Right atrium auricular region (tissue), 2 donors: Measurements from ENCODE around the gene WDR5. TPM values are rescaled to one million over a fixed set of nuclear protein-coding genes. Genes with fewer than 3 reads are reported as not detected.

ENCODE experiments used
- DNase-seq: peaks from one replicate; pipeline ENCODE4 v3.0.0-alpha.2; 2019; ENCODE audit warnings: low spot score
- H3K27ac ChIP-seq, 2 donors: fragments of 200-600 bp; sonication (generic); 1 replicate in 1 of 2; 2 replicates in 1 of 2; pipeline ENCODE4 v1.5.1; 2016 to 2019
- H3K27me3 ChIP-seq, 2 donors: fragments of 200-600 bp; sonication (generic); one replicate each; pipeline versions ENCODE4 v1.5.1 to v1.6.0; 2017 to 2019
- H3K36me3 ChIP-seq: fragments of 200-600 bp; sonication (generic); one replicate; pipeline ENCODE4 v1.5.1; 2016
- H3K4me1 ChIP-seq, 2 donors: fragments of 200-600 bp; sonication (generic); one replicate each; pipeline versions ENCODE4 v1.5.1 to v1.6.0; 2017 to 2019
- H3K4me3 ChIP-seq, 2 donors: fragments of 200-600 bp; sonication (generic); 1 replicate in 1 of 2; 2 replicates in 1 of 2; pipeline ENCODE4 v1.5.1; 2017 to 2019; ENCODE audit warnings: mild to moderate bottlenecking in 1 of 2, moderate library complexity in 1 of 2
- H3K9me3 ChIP-seq, 2 donors: fragments of 200-600 bp; sonication (generic); one replicate each; pipeline ENCODE4 v1.5.1; 2019
- total RNA-seq, 2 donors: library from RNA; depleted of rRNA; stranded (reverse); fragments of >200 nt; gene quantifications; one replicate each; pipeline ENCODE4 v1.1.0, GENCODE V29; 2016
- TF ChIP-seq, protein P1 (sequence below), 2 donors: fragments of 200-600 bp; sonication (generic); IDR thresholded peaks; one replicate each; pipeline ENCODE4 v1.5.1; 2019; ENCODE audit warnings: antibody characterized with exemption in 2 of 2

WDR5 gene
- total RNA-seq, 2 donors from 2014 or later = 14.1 to 17.5 TPM

DNA sequence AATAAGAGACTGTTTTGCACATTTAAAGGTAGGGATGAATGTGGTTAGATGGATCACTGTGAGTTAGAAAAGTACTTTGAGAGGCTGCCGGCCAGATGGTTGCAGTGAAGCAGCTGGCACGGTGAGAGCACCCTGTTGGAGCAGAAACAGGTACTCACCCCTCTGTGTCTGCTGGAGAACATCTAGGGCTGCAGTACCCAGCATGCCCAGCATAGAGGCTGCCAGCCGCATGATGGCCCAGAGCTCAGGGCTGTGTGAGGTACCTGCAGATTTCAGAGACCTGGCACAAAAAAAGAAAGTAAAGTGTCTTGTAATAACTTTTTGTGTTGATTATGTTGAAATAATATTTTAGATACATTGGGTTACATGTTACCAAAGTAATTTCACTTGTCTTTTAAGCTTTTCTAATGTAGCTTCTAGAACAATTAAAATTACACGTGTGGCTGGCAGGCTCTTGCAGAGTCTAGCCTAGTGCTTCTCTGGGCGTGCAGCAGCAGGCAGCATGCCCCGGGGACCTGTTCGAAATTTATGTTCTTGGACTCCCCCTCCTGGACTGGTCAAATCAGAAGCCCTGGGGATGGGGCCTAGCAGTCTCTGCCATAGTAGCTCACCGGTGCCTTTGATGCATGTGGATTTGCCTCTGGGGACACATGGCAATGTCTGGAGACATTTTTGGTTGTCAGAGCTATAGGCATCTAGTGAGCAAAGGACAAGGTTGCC lies 11.1 kb downstream of the WDR5 start:
- TF ChIP-seq, protein P1, sequence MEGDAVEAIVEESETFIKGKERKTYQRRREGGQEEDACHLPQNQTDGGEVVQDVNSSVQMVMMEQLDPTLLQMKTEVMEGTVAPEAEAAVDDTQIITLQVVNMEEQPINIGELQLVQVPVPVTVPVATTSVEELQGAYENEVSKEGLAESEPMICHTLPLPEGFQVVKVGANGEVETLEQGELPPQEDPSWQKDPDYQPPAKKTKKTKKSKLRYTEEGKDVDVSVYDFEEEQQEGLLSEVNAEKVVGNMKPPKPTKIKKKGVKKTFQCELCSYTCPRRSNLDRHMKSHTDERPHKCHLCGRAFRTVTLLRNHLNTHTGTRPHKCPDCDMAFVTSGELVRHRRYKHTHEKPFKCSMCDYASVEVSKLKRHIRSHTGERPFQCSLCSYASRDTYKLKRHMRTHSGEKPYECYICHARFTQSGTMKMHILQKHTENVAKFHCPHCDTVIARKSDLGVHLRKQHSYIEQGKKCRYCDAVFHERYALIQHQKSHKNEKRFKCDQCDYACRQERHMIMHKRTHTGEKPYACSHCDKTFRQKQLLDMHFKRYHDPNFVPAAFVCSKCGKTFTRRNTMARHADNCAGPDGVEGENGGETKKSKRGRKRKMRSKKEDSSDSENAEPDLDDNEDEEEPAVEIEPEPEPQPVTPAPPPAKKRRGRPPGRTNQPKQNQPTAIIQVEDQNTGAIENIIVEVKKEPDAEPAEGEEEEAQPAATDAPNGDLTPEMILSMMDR (IDR thresholded peaks at IDR 0.05) = no peak
- Histone ChIP-seq H3K9me3 (no peaks in the 10 kb centered on the region), H3K27ac (no peak overlapping the region), H3K4me1 (no peaks in the 10 kb centered on the region), H3K27me3 (no peaks in the 10 kb centered on the region), H3K36me3 (peaks cover 66% of the 10 kb centered on the region), H3K4me3 (no peak overlapping the region)
- no peak for DNase-seq

DNA sequence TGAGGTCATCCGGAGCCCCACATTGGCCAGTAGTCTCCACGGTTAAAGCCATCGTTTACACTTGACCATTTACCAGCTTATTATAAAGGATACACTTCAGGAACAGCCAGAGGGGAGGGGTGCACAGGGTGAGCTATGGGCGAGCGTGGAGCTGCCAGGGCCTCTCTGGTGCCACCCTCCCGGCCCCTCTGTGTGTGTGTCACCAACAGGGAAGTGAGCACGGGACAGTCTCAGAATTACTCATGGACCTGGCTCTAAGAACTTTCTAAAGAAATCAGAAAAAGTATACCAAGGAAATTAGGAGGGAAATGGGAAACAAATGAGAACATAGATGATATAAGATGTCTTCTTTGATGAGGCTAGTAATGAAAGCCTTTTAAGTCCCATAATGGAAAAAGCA lies 13.5 kb downstream of the WDR5 start:
- no peaks in the 10 kb centered on the region for H3K9me3 ChIP-seq
- H3K4me1 ChIP-seq = no peaks in the 10 kb centered on the region

DNA sequence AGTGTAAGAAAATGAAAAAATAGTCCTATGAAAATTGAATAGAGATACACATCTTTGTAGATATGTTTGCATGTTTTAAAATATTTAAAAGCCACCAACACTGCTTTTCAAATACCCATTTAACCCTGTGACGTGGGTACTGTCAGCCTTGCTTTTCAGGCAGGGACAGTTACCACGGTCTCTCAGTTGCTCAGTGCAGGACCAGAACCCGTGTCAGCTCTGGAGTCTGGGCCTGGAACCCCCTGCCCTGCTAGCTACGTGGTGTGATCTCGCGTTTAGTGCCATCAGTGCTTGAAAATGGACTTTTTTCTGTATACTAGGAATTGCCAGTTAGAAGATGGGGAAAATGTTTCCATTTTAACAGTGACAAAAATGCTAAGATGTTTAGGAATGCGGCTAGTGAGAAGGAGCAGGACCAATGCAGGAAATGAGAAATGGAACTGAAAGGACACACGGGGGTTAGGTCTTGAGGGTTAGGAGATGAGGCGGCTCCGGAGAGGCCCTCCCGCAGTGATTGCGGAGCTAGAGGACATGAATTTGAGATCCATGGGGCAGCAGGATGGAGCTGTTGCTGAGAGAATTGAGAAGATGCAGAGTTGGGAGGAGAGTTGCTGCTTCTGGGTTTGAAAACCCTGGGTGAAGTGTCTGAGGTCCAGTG lies 14.8 kb downstream of the WDR5 start:
- no peak for DNase-seq
- H3K36me3 ChIP-seq = peaks cover 66% of the 10 kb centered on the region
- H3K4me3 ChIP-seq = no peak overlapping the region
- no peaks in the 10 kb centered on the region for H3K4me1 ChIP-seq
- TF ChIP-seq, protein P1 (IDR thresholded peaks at IDR 0.05) = no peak
- no peak overlapping the region for H3K27ac ChIP-seq
- H3K9me3 ChIP-seq = no peaks in the 10 kb centered on the region
- H3K27me3 ChIP-seq = no peaks in the 10 kb centered on the region

More for the DNA sequence above, 13.5 kb downstream of the WDR5 start:
- TF ChIP-seq, protein P1 (IDR thresholded peaks at IDR 0.05) = no peak
- Histone ChIP-seq H3K27me3 (no peaks in the 10 kb centered on the region), H3K36me3 (peaks cover 64% of the 10 kb centered on the region), H3K27ac (no peak overlapping the region), H3K4me3 (no peak overlapping the region)
- no peak for DNase-seq

DNA sequence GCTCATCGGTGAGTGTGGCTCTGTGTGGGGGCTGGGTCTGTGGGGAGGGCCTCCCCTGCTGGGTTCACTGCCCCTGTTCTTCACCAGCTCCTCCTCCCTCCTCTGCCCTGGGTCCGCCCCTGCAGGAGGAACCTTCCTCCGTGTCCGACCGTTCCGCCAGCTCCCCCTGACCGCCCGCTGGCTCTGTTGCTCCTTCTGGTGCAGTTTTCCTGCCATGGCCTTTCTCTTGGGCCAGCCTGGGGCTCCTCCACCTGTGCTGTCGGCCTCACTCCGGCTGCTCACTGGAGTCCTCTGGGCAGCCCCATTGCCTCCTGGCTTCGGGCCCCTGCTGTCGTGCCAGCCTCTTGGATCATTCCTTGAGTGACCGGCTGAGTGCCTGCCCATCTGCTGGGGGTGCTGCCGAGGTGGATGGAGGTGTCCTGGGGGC lies 16.2 kb downstream of the WDR5 start:
- Histone ChIP-seq H3K36me3 (peaks cover 78% of the 10 kb centered on the region), H3K9me3 (no peaks in the 10 kb centered on the region), H3K4me3 (no peak overlapping the region), H3K27me3 (no peaks in the 10 kb centered on the region), H3K27ac (no peak overlapping the region), H3K4me1 (no peaks in the 10 kb centered on the region)
- TF ChIP-seq, protein P1 (IDR thresholded peaks at IDR 0.05) = no peak
- no peak for DNase-seq

DNA sequence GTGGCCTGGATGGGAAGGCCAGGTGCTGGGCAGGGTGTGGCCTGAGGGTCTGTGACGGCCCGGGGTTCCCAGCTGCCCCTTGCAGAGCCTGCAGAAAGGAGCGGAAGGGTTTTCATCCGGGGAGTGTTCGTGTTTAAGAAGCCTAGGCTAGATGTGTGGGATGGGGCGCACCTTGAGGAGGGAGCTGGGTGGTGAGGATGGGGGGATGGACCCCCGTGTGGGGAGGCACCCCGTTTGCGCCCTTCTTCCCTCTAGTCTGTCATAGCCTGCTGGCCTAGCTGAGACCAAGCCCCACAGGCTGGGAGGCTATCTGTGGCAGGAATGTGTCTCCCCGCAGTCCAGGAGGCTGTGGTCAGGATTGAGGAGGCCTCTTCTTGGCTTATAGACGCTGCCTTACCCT lies 16.6 kb downstream of the WDR5 start:
- no peak for DNase-seq
- peaks cover 83% of the 10 kb centered on the region for H3K36me3 ChIP-seq
- no peaks in the 10 kb centered on the region for H3K4me1 ChIP-seq
- H3K27ac ChIP-seq = no peak overlapping the region
- TF ChIP-seq, protein P1 (IDR thresholded peaks at IDR 0.05) = no peak
- H3K9me3 ChIP-seq = no peaks in the 10 kb centered on the region
- H3K4me3 ChIP-seq = no peak overlapping the region
- no peaks in the 10 kb centered on the region for H3K27me3 ChIP-seq
